Liver (tissue), 9 donors: Measurements from ENCODE around the gene SP2. TPM values are rescaled to one million over a fixed set of nuclear protein-coding genes. Genes with fewer than 3 reads are reported as not detected.

Experiments used
- DNase-seq: peaks from one replicate; pipeline ENCODE4 v3.0.0-alpha.2; 2017; ENCODE audit warnings: low spot score
- H3K27ac ChIP-seq, 2 donors: one replicate each; pipeline ENCODE4 v1.7.0; 2013; ENCODE audit warnings: inconsistent platforms in 2 of 2, low read length in 2 of 2, control low read depth in 1 of 2, low read depth in 1 of 2, mild to moderate bottlenecking in 1 of 2
- H3K27me3 ChIP-seq, 4 donors: one replicate each; pipeline versions ENCODE4 v1.6.1 to v1.7.0; 2013; ENCODE audit warnings: low read length in 3 of 4, inconsistent platforms in 1 of 4, mild to moderate bottlenecking in 1 of 4, moderate library complexity in 1 of 4; ENCODE audit not compliant: control insufficient read depth in 4 of 4, insufficient read depth in 4 of 4
- H3K36me3 ChIP-seq, 4 donors: one replicate each; pipeline versions ENCODE4 v1.6.1 to v1.7.0; 2013; ENCODE audit warnings: low read length in 3 of 4, mild to moderate bottlenecking in 3 of 4, low read depth in 1 of 4, moderate library complexity in 1 of 4; ENCODE audit not compliant: control insufficient read depth in 4 of 4, insufficient read depth in 3 of 4
- H3K4me1 ChIP-seq, 4 donors: one replicate each; pipeline versions ENCODE4 v1.6.1 to v1.7.0; 2013; ENCODE audit warnings: low read length in 3 of 4, mild to moderate bottlenecking in 3 of 4, moderate library complexity in 1 of 4; ENCODE audit not compliant: control insufficient read depth in 4 of 4, insufficient read depth in 4 of 4
- H3K4me3 ChIP-seq, 3 donors: one replicate each; pipeline versions ENCODE4 v1.6.1 to v1.7.0; 2013; ENCODE audit warnings: low read length in 3 of 3, control low read depth in 1 of 3, low read depth in 1 of 3, mild to moderate bottlenecking in 1 of 3
- H3K9ac ChIP-seq, 2 donors: one replicate each; pipeline ENCODE4 v1.7.0; 2013; ENCODE audit warnings: low read length in 2 of 2, mild to moderate bottlenecking in 2 of 2, moderate library complexity in 2 of 2, control low read depth in 1 of 2, low read depth in 1 of 2
- H3K9me3 ChIP-seq, 4 donors: one replicate each; pipeline versions ENCODE4 v1.6.1 to v1.7.0; 2013; ENCODE audit warnings: low read length in 3 of 4; ENCODE audit not compliant: control insufficient read depth in 4 of 4
- ATF3 ChIP-seq: IDR thresholded peaks from 2 replicates; pipeline ENCODE4 v1.6.1; 2016; ENCODE audit warnings: antibody characterized with exemption
- CTCF ChIP-seq: fragments of 150-350 bp; IDR thresholded peaks from 2 replicates; pipeline ENCODE4 v1.5.1; 2017; ENCODE audit warnings: improper control_type of control experiment, low read depth, low read length; ENCODE audit not compliant: missing input control
- EGR1 ChIP-seq, 2 donors: IDR thresholded peaks; 2 replicates each; pipeline ENCODE4 v1.6.1; 2016 to 2018; ENCODE audit warnings: antibody characterized with exemption in 2 of 2, low read depth in 2 of 2
- FOXA1 ChIP-seq: IDR thresholded peaks from 2 replicates; pipeline ENCODE4 v1.6.1; 2016; ENCODE audit warnings: antibody characterized with exemption
- FOXA2 ChIP-seq: IDR thresholded peaks from 2 replicates; pipeline ENCODE4 v1.6.1; 2016; ENCODE audit warnings: antibody characterized with exemption
- GABPA ChIP-seq, 2 donors: IDR thresholded peaks in 1 of 2; conservative IDR thresholded peaks in 1 of 2; 2 replicates each; pipeline ENCODE4 v1.6.1; 2016; ENCODE audit warnings: antibody characterized with exemption in 2 of 2, mild to moderate bottlenecking in 1 of 2, moderate library complexity in 1 of 2
- HNF4A ChIP-seq, 2 donors: conservative IDR thresholded peaks; 2 replicates each; pipeline ENCODE4 v1.6.1; 2016; ENCODE audit warnings: antibody characterized with exemption in 2 of 2, mild to moderate bottlenecking in 2 of 2
- HNF4G ChIP-seq: IDR thresholded peaks from 2 replicates; pipeline ENCODE4 v1.6.1; 2016; ENCODE audit warnings: antibody characterized with exemption
- JUND ChIP-seq, 2 donors: IDR thresholded peaks; 2 replicates each; pipeline ENCODE4 v1.6.1; 2016; ENCODE audit warnings: antibody characterized with exemption in 2 of 2
- MAX ChIP-seq: IDR thresholded peaks from 2 replicates; pipeline ENCODE4 v1.6.1; 2016; ENCODE audit warnings: antibody characterized with exemption
- NR2F2 ChIP-seq: IDR thresholded peaks from 2 replicates; pipeline ENCODE4 v1.6.1; 2016; ENCODE audit warnings: antibody characterized with exemption
- RAD21 ChIP-seq, 2 donors: IDR thresholded peaks; 2 replicates each; pipeline ENCODE4 v1.6.1; 2016; ENCODE audit warnings: antibody characterized with exemption in 2 of 2, mild to moderate bottlenecking in 2 of 2
- RXRA ChIP-seq, 2 donors: IDR thresholded peaks; 2 replicates each; pipeline ENCODE4 v1.6.1; 2017 to 2018; ENCODE audit warnings: antibody characterized with exemption in 2 of 2, mild to moderate bottlenecking in 1 of 2
- SP1 ChIP-seq: IDR thresholded peaks from 2 replicates; pipeline ENCODE4 v1.6.1; 2018; ENCODE audit warnings: antibody characterized with exemption, mild to moderate bottlenecking
- TAF1 ChIP-seq: conservative IDR thresholded peaks from 2 replicates; pipeline ENCODE4 v1.6.1; 2016; ENCODE audit warnings: antibody characterized with exemption, mild to moderate bottlenecking
- YY1 ChIP-seq: IDR thresholded peaks from 2 replicates; pipeline ENCODE4 v1.6.1; 2016; ENCODE audit warnings: antibody characterized with exemption, mild to moderate bottlenecking
- ZBTB33 ChIP-seq: IDR thresholded peaks from 2 replicates; pipeline ENCODE4 v1.6.1; 2016; ENCODE audit warnings: antibody characterized with exemption
- WGBS: extraction: QIAGEN DNeasy Blood & Tissue Kit; methylation state at CpG from one replicate; pipeline ENCODE4 v1.1.7; 2013; 5-methylcytosine and 5-hydroxymethylcytosine counted together
- polyA plus RNA-seq, 2 donors: library from polyadenylated mRNA; stranded (reverse) in 1 of 2; unstranded in 1 of 2; fragments of 200-250 nt in 1 of 2; fragments of >200 nt in 1 of 2; fragmentation: Nextera tagmentation in 1 of 2; extraction: Ambion mirVana in 1 of 2; gene quantifications; one replicate each; pipeline versions ENCODE4 v1.2.1 to v1.2.3, GENCODE V29; 2013 to 2015
- total RNA-seq, 2 donors: library from RNA; depleted of rRNA; stranded (reverse); fragments of >200 nt; gene quantifications; one replicate each; pipeline ENCODE4 v1.2.3, GENCODE V29; 2014
- TF ChIP-seq, protein P1 (sequence below): IDR thresholded peaks from 2 replicates; pipeline ENCODE4 v1.6.1; 2016; ENCODE audit warnings: antibody characterized with exemption, mild to moderate bottlenecking
- donor health status: healthy.
- donor health status: healthy.
- donor health status: healthy.
- donor health status: healthy.
- donor health status: healthy.

The SP2 gene
- total and polyA plus RNA-seq, 4 donors = 2.2 to 5.7 (median 3.8) TPM

DNA sequence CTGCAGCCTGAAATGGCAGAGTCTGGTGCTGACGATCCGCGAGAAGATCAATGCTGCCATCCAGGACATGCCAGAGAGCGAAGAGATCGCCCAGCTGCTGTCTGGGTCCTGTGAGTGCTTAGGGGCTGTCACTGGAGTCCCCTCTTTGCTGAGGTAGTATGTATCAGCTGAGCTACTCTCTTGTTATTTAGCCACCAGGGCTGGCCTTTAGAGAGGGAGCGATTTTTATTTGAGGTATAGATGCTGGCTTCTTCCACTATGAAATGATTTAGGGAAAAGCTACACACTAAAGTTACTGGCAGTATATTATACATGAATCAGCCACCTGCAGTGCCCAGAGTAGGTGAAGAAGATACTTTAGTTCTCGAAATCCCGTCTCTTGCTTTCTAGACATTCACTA is 77.5 kb downstream of the SP2 start:
- TF ChIP-seq, protein P1, sequence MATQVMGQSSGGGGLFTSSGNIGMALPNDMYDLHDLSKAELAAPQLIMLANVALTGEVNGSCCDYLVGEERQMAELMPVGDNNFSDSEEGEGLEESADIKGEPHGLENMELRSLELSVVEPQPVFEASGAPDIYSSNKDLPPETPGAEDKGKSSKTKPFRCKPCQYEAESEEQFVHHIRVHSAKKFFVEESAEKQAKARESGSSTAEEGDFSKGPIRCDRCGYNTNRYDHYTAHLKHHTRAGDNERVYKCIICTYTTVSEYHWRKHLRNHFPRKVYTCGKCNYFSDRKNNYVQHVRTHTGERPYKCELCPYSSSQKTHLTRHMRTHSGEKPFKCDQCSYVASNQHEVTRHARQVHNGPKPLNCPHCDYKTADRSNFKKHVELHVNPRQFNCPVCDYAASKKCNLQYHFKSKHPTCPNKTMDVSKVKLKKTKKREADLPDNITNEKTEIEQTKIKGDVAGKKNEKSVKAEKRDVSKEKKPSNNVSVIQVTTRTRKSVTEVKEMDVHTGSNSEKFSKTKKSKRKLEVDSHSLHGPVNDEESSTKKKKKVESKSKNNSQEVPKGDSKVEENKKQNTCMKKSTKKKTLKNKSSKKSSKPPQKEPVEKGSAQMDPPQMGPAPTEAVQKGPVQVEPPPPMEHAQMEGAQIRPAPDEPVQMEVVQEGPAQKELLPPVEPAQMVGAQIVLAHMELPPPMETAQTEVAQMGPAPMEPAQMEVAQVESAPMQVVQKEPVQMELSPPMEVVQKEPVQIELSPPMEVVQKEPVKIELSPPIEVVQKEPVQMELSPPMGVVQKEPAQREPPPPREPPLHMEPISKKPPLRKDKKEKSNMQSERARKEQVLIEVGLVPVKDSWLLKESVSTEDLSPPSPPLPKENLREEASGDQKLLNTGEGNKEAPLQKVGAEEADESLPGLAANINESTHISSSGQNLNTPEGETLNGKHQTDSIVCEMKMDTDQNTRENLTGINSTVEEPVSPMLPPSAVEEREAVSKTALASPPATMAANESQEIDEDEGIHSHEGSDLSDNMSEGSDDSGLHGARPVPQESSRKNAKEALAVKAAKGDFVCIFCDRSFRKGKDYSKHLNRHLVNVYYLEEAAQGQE = no peak
- Histone ChIP-seq H3K27ac (no peak overlapping the region), H3K4me1 (peaks cover 0 to 20% (median 14%) of the 10 kb centered on the region in 4 donors), H3K27me3 (no peaks in the 10 kb centered on the region), H3K9ac (no peak overlapping the region), H3K36me3 (peaks cover 6 to 43% (median 31%) of the 10 kb centered on the region in 4 donors), H3K4me3 (no peak overlapping the region), H3K9me3 (no peaks in the 10 kb centered on the region)
- DNase-seq = no peak
- 92% methylated on average over 8 of the region's 8 CpGs for WGBS

DNA sequence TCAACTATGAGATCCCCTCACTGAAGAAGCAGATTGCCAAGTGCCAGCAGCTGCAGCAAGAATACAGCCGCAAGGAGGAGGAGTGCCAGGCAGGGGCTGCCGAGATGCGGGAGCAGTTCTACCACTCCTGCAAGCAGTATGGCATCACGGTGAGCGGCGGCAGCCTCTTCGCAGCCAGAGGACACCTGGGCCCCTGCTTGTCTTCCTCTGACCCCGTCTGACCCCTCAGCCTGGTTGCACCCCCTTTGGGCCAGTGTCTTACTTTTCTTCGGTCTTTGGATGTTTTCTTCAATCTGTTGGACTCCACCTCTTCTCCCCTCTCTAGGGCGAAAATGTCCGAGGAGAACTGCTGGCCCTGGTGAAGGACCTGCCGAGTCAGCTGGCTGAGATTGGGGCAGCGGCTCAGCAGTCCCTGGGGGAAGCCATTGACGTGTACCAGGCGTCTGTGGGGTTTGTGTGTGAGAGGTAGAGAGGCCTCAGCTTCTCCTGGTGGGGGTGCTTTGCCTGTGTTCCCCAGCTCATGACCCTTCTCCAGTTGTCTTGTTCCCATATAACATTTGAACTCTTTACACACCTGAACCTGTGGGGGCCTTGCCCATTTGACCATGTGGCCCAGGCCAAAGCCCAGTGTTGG is 79.3 kb downstream of the SP2 start:
- WGBS = 91% methylated on average over 15 of the region's 15 CpGs
- peaks cover 6 to 60% (median 47%) of the 10 kb centered on the region in 4 donors for H3K36me3 ChIP-seq

More for the DNA sequence above, 79.3 kb downstream of the SP2 start:
- Histone ChIP-seq H3K27me3 (no peaks in the 10 kb centered on the region), H3K27ac (no peak overlapping the region), H3K4me3 (no peak overlapping the region), H3K4me1 (peaks cover 0 to 16% (median 12%) of the 10 kb centered on the region in 4 donors), H3K9me3 (no peaks in the 10 kb centered on the region), H3K9ac (no peak overlapping the region)
- no peak for DNase-seq
- TF ChIP-seq NR2F2 (no peak), JUND (IDR thresholded peaks at IDR 0.05) (no peak), HNF4A (conservative IDR thresholded peaks at IDR 0.05) (no peak), HNF4G (no peak), SP1 (no peak), ZBTB33 (no peak), RAD21 (IDR thresholded peaks at IDR 0.05) (no peak), EGR1 (IDR thresholded peaks at IDR 0.05; ENCODE audit: low read depth in 2 of 2) (no peak), YY1 (no peak), RXRA (IDR thresholded peaks at IDR 0.05) (no peak), TAF1 (no peak), FOXA1 (no peak), MAX (no peak), GABPA (IDR thresholded peaks at IDR 0.05 in 1 of 2, conservative IDR thresholded peaks at IDR 0.05 in 1 of 2) (no peak), FOXA2 (no peak), CTCF (no peak), ATF3 (no peak)
- TF ChIP-seq, protein P1 = no peak
